Peyer's patch (tissue), 4 donors: ENCODE results near the gene TRAF5.
"Not testable (repeated sequence)": the region's sequence is repeated elsewhere in the genome, so short reads cannot be mapped to it uniquely, and the experiment has no call there.

Experiments used
- CTCF ChIP-seq, 6 experiments: fragments of 450-650 bp in 4 of 6; fragments of 200-600 bp in 2 of 6; sonication (generic) in 1 of 6; IDR thresholded peaks; one replicate each; pipeline ENCODE4 v1.5.1; 2017 to 2019; ENCODE audit warnings: antibody characterized with exemption in 6 of 6, mild to moderate bottlenecking in 3 of 6, moderate library complexity in 1 of 6
- POLR2A ChIP-seq, 2 donors: fragments of 450-650 bp; IDR thresholded peaks; one replicate each; pipeline ENCODE4 v1.5.1; 2017; ENCODE audit warnings: antibody characterized with exemption in 2 of 2, mild to moderate bottlenecking in 2 of 2, moderate library complexity in 2 of 2

GRCh38 chr1:211321646-211322045, 5.0 kb upstream of the TRAF5 start:
- TF ChIP-seq CTCF, POLR2A (IDR thresholded peaks at IDR 0.05): not testable (repeated sequence)
